Hindlimb muscle (tissue), 1 donor: Measurements from ENCODE around the gene TLN1. TPM values are rescaled to one million over a fixed set of nuclear protein-coding genes. Genes with fewer than 3 reads are reported as not detected.

Experiments used
- DNase-seq: peaks from one replicate; pipeline ENCODE4 v3.0.0-alpha.2; 2013
- polyA plus RNA-seq: library from polyadenylated mRNA; unstranded; fragments of 120-200 nt; gene quantifications from one replicate; pipeline ENCODE4 v1.2.1, GENCODE V29; 2013; ENCODE audit not compliant: insufficient read length

TLN1 gene
- polyA plus RNA-seq, 1 donor: 117 TPM

- DNase-seq: no peak
Observed at GRCh38 chr9:35750256-35750531, 18.2 kb upstream of the TLN1 start.

GRCh38 chr9:35749515-35750255 is 17.7 kb upstream of the TLN1 start:
- no peak for DNase-seq

- peak; percentile 74 for DNase-seq
Observed at GRCh38 chr9:35748858-35749514, 17.0 kb upstream of the TLN1 start, which contains the start of the genes GBA2 and RGP1. GBA2 (minus strand) TSS chr9:35749228; CDS start chr9:35748704, 524 bp downstream. RGP1 (plus strand) TSS chr9:35749287; CDS start chr9:35749756, 469 bp downstream.

- no peak for DNase-seq
Observed at GRCh38 chr9:35748242-35748857, 16.4 kb upstream of the TLN1 start.

- DNase-seq: no peak
Observed at GRCh38 chr9:35746583-35746982, 14.6 kb upstream of the TLN1 start.

- DNase-seq: no peak
Observed at GRCh38 chr9:35745569-35745968, 13.6 kb upstream of the TLN1 start.

- no peak for DNase-seq
Observed at GRCh38 chr9:35743880-35744518, 12.0 kb upstream of the TLN1 start.

GRCh38 chr9:35743452-35743851 is 11.5 kb upstream of the TLN1 start:
- no peak for DNase-seq

GRCh38 chr9:35741740-35742139 is 9.7 kb upstream of the TLN1 start:
- no peak for DNase-seq

- no peak for DNase-seq
Observed at GRCh38 chr9:35740243-35740642, 8.2 kb upstream of the TLN1 start.

- DNase-seq: no peak
Observed at GRCh38 chr9:35738924-35739323, 6.9 kb upstream of the TLN1 start.

- DNase-seq: no peak
Observed at GRCh38 chr9:35738186-35738585, 6.2 kb upstream of the TLN1 start.

GRCh38 chr9:35737143-35737542 is 5.1 kb upstream of the TLN1 start:
- DNase-seq: no peak

- DNase-seq: no peak
Observed at GRCh38 chr9:35736201-35736633, 4.2 kb upstream of the TLN1 start.

GRCh38 chr9:35734096-35734495 is 2.1 kb upstream of the TLN1 start:
- no peak for DNase-seq

- no peak for DNase-seq
Observed at GRCh38 chr9:35732800-35733541, 976 bp upstream of the TLN1 start.

- DNase-seq: no peak
Observed at GRCh38 chr9:35731415-35732184, 395 bp downstream of the TLN1 start.

GRCh38 chr9:35730486-35730854 is 1.5 kb downstream of the TLN1 start:
- DNase-seq: no peak

GRCh38 chr9:35729700-35730485 is 2.1 kb downstream of the TLN1 start:
- no peak for DNase-seq

- DNase-seq: no peak
Observed at GRCh38 chr9:35729101-35729500, 2.9 kb downstream of the TLN1 start.
